Measurements from ENCODE around the gene RHBDD2.
"Not testable (repeated sequence)": the region's sequence is repeated elsewhere in the genome, so short reads cannot be mapped to it uniquely, and the experiment has no call there.

RHBDD2 gene

DNA sequence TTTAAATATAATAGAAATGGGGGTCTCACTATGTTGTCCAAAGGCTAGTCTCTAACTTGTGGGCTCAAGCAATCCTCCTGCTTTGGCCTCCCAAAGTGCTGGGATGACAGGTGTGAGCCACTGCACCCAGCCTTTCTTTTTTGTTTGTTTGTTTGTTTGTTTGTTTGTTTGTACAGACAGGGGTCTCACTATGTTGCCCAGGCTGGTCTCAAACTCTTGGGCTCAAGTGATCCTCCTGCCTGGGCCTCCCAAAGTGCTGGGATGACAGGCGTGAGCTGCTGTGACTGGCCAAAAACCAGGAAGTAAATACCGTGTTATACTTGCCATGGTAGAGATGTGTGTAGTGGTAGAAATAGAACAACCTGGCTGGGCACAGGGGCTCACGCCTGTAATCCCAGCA, 4.7 kb upstream of the RHBDD2 start:
- H3K27ac Mint-ChIP-seq; ATAC-seq (replicated peaks); DNase-seq; H3K9me3 Mint-ChIP-seq; H3K4me3 Mint-ChIP-seq; H3K36me3 Mint-ChIP-seq; H3K27me3 Mint-ChIP-seq: not testable (repeated sequence)
- H3K4me1 Mint-ChIP-seq = peaks cover 6 to 13% of the 10 kb centered on the region in 2 donors

GRCh38 chr7:75875113-75876080, 3.4 kb upstream of the RHBDD2 start:
- Mint-ChIP-seq H3K4me1 (peaks cover 15 to 23% of the 10 kb centered on the region in 2 donors), H3K27ac (peak overlapping the region; percentile 56), H3K9me3 (no peaks in the 10 kb centered on the region), H3K27me3 (no peaks in the 10 kb centered on the region), H3K36me3 (no peaks in the 10 kb centered on the region), H3K4me3 (no peak overlapping the region)
- no peak for ATAC-seq (replicated peaks)
- DNase-seq = no peak

- Mint-ChIP-seq H3K9me3 (no peaks in the 10 kb centered on the region), H3K4me3 (no peak overlapping the region), H3K27me3 (no peaks in the 10 kb centered on the region), H3K36me3 (peaks cover 0 to under 1% of the 10 kb centered on the region in 2 donors), H3K27ac (no peak overlapping the region), H3K4me1 (peaks cover 16 to 19% of the 10 kb centered on the region in 2 donors)
- ATAC-seq (replicated peaks) = no peak
- no peak for DNase-seq
These were observed 2.5 kb upstream of the RHBDD2 start for GRCh38 chr7:75876126-75876881.

DNA sequence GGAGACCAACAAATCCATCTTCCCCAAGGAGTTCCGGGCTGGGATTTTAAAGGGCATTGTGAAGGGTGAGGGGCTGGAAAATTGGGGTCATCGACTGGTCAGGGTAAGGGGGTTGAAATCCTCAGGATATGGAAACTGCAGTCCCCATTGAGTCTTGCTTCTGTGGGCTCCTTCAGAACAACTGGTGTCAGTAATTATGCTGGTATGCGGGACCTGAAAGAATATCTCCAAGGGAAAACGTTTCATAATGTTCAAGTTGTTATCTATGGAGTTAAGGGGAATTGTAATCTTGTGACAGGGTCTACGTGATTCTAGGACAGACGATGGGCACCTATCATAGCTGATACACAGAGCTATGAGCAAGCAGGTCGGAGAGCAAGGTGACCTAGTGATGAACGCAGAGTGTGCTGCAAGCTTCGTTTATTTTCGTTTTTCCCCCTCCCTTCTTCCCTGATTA, 494 bp upstream of the RHBDD2 start:
- no peaks in the 10 kb centered on the region for H3K27me3 Mint-ChIP-seq
- no peak for DNase-seq
- peak overlapping the region; percentile 91 for H3K27ac Mint-ChIP-seq
- no peaks in the 10 kb centered on the region for H3K9me3 Mint-ChIP-seq
- peak overlapping the region; percentile 91 to 95 for H3K4me3 Mint-ChIP-seq
- H3K4me1 Mint-ChIP-seq = peaks cover 23 to 30% of the 10 kb centered on the region in 2 donors
- peak; percentile 61 to 66 for ATAC-seq (replicated peaks)
- H3K36me3 Mint-ChIP-seq = peaks cover 9 to 18% of the 10 kb centered on the region in 2 donors

GRCh38 chr7:75879771-75880184, 944 bp downstream of the RHBDD2 start:
- ATAC-seq (replicated peaks) = no peak
- no peaks in the 10 kb centered on the region for H3K9me3 Mint-ChIP-seq
- DNase-seq = no peak
- H3K27ac Mint-ChIP-seq = peak overlapping the region; percentile 91
- H3K4me3 Mint-ChIP-seq = peak overlapping the region; percentile 91 to 95
- H3K27me3 Mint-ChIP-seq = no peaks in the 10 kb centered on the region
- peaks cover 26 to 34% of the 10 kb centered on the region in 2 donors for H3K4me1 Mint-ChIP-seq
- peaks cover 15 to 22% of the 10 kb centered on the region in 2 donors for H3K36me3 Mint-ChIP-seq

DNA sequence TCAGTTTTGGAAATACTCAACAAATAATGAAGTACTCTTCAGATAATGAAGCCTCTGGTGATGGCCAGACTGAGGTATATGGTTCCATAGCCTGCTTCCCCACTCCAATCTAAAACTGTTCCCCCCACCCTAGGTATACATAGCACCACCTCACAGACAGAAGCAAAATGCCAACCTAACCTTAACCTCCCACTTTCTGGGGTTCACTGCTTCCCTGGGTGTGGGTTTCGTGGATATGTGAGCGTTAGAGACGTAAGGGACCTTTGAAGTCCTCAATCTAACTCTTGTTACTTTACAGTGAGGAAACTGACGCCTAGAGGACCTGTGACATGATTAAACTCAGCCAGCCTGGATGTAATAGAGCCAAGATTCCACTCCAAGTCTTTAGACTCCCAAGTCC, 1.4 kb downstream of the RHBDD2 start:
- ATAC-seq (replicated peaks) = no peak
- Mint-ChIP-seq H3K36me3 (peaks cover 15 to 22% of the 10 kb centered on the region in 2 donors), H3K9me3 (no peaks in the 10 kb centered on the region), H3K27ac (peak overlapping the region; percentile 91), H3K4me3 (peak overlapping the region; percentile 91 to 95), H3K27me3 (no peaks in the 10 kb centered on the region), H3K4me1 (peaks cover 26 to 34% of the 10 kb centered on the region in 2 donors)
- DNase-seq = no peak

DNA sequence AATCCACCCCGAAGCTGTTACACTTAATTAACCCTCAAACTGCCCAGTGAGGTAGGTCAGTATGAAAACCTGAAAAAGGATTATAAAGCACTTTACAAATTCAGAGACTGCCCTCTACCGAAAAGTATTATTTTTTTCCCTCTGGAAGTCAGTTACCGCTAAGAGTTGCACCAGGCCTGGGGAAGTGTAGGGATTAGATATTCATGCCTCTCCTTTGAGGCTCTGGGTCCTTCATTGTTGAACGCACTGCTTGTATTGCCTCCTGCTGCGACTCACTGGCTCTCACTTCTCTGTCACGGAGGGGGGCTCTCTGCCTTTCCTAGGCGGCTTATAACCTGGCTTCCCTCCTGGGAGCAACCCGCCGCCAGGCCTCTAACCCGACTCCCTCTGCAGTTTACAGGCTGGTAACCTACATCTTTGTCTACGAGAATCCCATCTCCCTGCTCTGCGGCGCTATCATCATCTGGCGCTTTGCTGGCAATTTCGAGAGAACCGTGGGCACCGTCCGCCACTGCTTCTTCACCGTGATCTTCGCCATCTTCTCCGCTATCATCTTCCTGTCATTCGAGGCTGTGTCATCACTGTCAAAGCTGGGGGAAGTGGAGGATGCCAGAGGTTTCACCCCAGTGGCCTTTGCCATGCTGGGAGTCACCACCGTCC, 2.7 kb downstream of the RHBDD2 start:
- H3K36me3 Mint-ChIP-seq = peaks cover 27 to 32% of the 10 kb centered on the region in 2 donors
- no peak for DNase-seq
- H3K27ac Mint-ChIP-seq = peak overlapping the region; percentile 71

DNA sequence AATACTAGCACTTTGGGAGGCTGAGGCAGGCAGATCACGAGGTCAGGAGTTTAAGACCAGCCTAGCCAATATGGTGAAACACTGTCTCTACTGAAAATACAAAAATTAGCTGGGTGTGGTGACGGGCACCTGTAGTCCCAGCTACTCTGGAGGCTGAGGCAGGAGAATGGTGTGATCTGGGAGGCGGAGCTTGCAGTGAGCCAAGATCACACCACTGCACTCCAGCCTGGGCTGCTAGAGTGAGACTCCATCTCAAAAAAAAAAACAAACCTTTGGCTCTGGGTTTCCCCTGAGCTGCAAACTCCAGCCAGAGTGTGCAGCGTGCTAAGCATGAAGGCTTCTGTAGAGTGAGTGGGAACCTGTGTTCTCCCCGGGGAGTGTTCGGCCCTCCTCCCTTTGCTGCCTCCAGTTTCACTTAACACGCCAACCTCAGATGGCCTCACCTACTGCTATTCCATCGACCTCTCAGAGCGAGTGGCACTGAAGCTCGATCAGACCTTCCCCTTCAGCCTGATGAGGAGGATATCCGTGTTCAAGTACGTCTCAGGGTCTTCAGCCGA, 4.5 kb downstream of the RHBDD2 start:
- H3K27ac Mint-ChIP-seq = peak overlapping the region; percentile 31
- not testable (repeated sequence) for H3K27me3 Mint-ChIP-seq

More for the DNA sequence above, 2.7 kb downstream of the RHBDD2 start:
- Mint-ChIP-seq H3K27me3 (no peaks in the 10 kb centered on the region), H3K4me1 (peaks cover 26 to 34% of the 10 kb centered on the region in 2 donors), H3K9me3 (no peaks in the 10 kb centered on the region), H3K4me3 (no peak overlapping the region)
- no peak for ATAC-seq (replicated peaks)

GRCh38 chr7:75884476-75884875, 5.6 kb downstream of the RHBDD2 start:
- no peak for DNase-seq
- ATAC-seq (replicated peaks) = no peak
- no peaks in the 10 kb centered on the region for H3K27me3 Mint-ChIP-seq
- H3K27ac Mint-ChIP-seq = no peak overlapping the region
- H3K36me3 Mint-ChIP-seq = peaks cover 37 to 49% of the 10 kb centered on the region in 2 donors
- no peak overlapping the region for H3K4me3 Mint-ChIP-seq
- no peaks in the 10 kb centered on the region for H3K9me3 Mint-ChIP-seq
- peaks cover 24 to 37% of the 10 kb centered on the region in 2 donors for H3K4me1 Mint-ChIP-seq

More for the DNA sequence above, 4.5 kb downstream of the RHBDD2 start:
- ATAC-seq (replicated peaks) = peak; percentile 59 to 61
- Mint-ChIP-seq H3K4me3 (peak overlapping the region in 1 of 2 donors; percentile 14), H3K36me3 (peaks cover 31 to 42% of the 10 kb centered on the region in 2 donors), H3K4me1 (peaks cover 22 to 33% of the 10 kb centered on the region in 2 donors)
- peak; percentile 43 for DNase-seq
- not testable (repeated sequence) for H3K9me3 Mint-ChIP-seq

DNA sequence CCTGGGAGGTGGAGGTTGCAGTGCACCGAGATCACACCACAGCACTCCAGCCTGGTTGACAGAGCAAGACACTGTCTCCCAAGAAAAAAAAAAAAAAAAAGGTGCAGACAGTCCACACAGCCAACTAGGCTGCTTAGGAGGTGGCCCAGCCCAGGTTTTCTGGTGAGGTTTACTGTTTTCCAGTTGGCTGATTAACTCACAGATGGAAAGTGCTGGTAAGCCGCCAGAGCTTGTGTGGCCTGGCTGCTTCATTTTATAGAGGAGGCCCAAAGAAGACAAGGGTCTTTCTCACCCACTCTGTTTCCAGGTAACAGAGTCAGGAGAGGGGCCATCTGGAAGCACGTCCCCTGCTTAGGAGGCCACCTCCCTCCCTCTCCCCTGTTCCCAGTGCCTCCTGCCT, 6.2 kb downstream of the RHBDD2 start:
- Mint-ChIP-seq H3K4me1 (peaks cover 23 to 36% of the 10 kb centered on the region in 2 donors), H3K36me3 (peaks cover 37 to 53% of the 10 kb centered on the region in 2 donors), H3K27ac (no peak overlapping the region), H3K4me3 (no peak overlapping the region), H3K9me3 (no peaks in the 10 kb centered on the region), H3K27me3 (no peaks in the 10 kb centered on the region)
- DNase-seq (no peak), ATAC-seq (replicated peaks) (no peak)

- no peaks in the 10 kb centered on the region for H3K9me3 Mint-ChIP-seq
- H3K36me3 Mint-ChIP-seq = peaks cover 30 to 40% of the 10 kb centered on the region in 2 donors
- H3K27me3 Mint-ChIP-seq = no peaks in the 10 kb centered on the region
- no peak overlapping the region for H3K4me3 Mint-ChIP-seq
- H3K27ac Mint-ChIP-seq = peak overlapping the region; percentile 25
- H3K4me1 Mint-ChIP-seq = peaks cover 15 to 26% of the 10 kb centered on the region in 2 donors
- DNase-seq (no peak), ATAC-seq (replicated peaks) (no peak)
These were observed 9.0 kb downstream of the RHBDD2 start for GRCh38 chr7:75887669-75888369.

- Mint-ChIP-seq H3K36me3 (peaks cover 25 to 32% of the 10 kb centered on the region in 2 donors), H3K9me3 (no peaks in the 10 kb centered on the region), H3K4me1 (peaks cover 8 to 18% of the 10 kb centered on the region in 2 donors), H3K27me3 (no peaks in the 10 kb centered on the region), H3K27ac (peak overlapping the region; percentile 43), H3K4me3 (no peak overlapping the region)
- ATAC-seq (replicated peaks) (no peak), DNase-seq (no peak)
These were observed 9.8 kb downstream of the RHBDD2 start for GRCh38 chr7:75888464-75889222.
